NCI-H2029 (cell line): ENCODE data around the gene APOL6.
"Not testable (repeated sequence)": the region's sequence is repeated elsewhere in the genome, so short reads cannot be mapped to it uniquely, and the experiment has no call there.

ENCODE experiments used
- DNase-seq: peaks from one replicate; lab custom pipeline; 2025; lab: John Stamatoyannopoulos, UW

Gene APOL6

GRCh38 chr22:35637254-35637653 lies 11.0 kb upstream of the APOL6 start:
- no peak for DNase-seq

- DNase-seq: no peak
These were observed 10.2 kb upstream of the APOL6 start for GRCh38 chr22:35638001-35638400.

GRCh38 chr22:35638410-35638809 lies 9.8 kb upstream of the APOL6 start:
- no peak for DNase-seq

- no peak for DNase-seq
These were observed 6.6 kb upstream of the APOL6 start for GRCh38 chr22:35641494-35642120.

GRCh38 chr22:35642305-35642741 lies 5.9 kb upstream of the APOL6 start:
- no peak for DNase-seq

- DNase-seq: no peak
These were observed 4.3 kb upstream of the APOL6 start for GRCh38 chr22:35643991-35644390.

GRCh38 chr22:35645646-35646045 lies 2.6 kb upstream of the APOL6 start:
- no peak for DNase-seq

- no peak for DNase-seq
These were observed 844 bp downstream of the APOL6 start for GRCh38 chr22:35649026-35649553.

- DNase-seq: no peak
These were observed 1.5 kb downstream of the APOL6 start for GRCh38 chr22:35649636-35650250.

GRCh38 chr22:35651085-35651484 lies 2.8 kb downstream of the APOL6 start:
- no peak for DNase-seq

GRCh38 chr22:35653824-35654223 lies 5.6 kb downstream of the APOL6 start:
- DNase-seq: no peak

- DNase-seq: no peak
These were observed 8.1 kb downstream of the APOL6 start for GRCh38 chr22:35656284-35656752.

- DNase-seq: no peak
These were observed 9.5 kb downstream of the APOL6 start for GRCh38 chr22:35657571-35658312.

GRCh38 chr22:35660291-35661127 lies 12.3 kb downstream of the APOL6 start:
- no peak for DNase-seq

GRCh38 chr22:35661464-35661863 lies 13.2 kb downstream of the APOL6 start:
- no peak for DNase-seq

- no peak for DNase-seq
These were observed 14.7 kb downstream of the APOL6 start for GRCh38 chr22:35662914-35663313.

- DNase-seq: no peak
These were observed 15.1 kb downstream of the APOL6 start for GRCh38 chr22:35663371-35663770.

GRCh38 chr22:35664955-35665587 lies 16.8 kb downstream of the APOL6 start:
- no peak for DNase-seq

GRCh38 chr22:35666699-35667098 lies 18.5 kb downstream of the APOL6 start:
- DNase-seq: not testable (repeated sequence)

GRCh38 chr22:35674335-35674734 lies 26.1 kb downstream of the APOL6 start:
- no peak for DNase-seq

- DNase-seq: not testable (repeated sequence)
These were observed 27.8 kb downstream of the APOL6 start for GRCh38 chr22:35676065-35676464.
